GM12878 (cell line): ENCODE data around the gene TGFB1. TPM values are rescaled to one million over a fixed set of nuclear protein-coding genes. Genes with fewer than 3 reads are reported as not detected.

Experiments
- CREM ChIP-seq: IDR thresholded peaks from 2 replicates; pipeline ENCODE4 v1.6.1; 2014; ENCODE audit warnings: antibody characterized with exemption, low read depth
- EP300 ChIP-seq, 2 experiments: fragments of 150-350 bp in 1 of 2; IDR thresholded peaks; 2 replicates each; pipeline ENCODE4 v1.6.1; 2011 to 2012; ENCODE audit warnings: low read depth in 2 of 2, low read length in 2 of 2, borderline replicate concordance in 1 of 2, improper control_type of control experiment in 1 of 2, inconsistent platforms in 1 of 2; ENCODE audit not compliant: control insufficient read depth in 1 of 2
- HDGF ChIP-seq: fragments of 450-650 bp; IDR thresholded peaks from 2 replicates; pipeline ENCODE4 v1.6.1; 2016; ENCODE audit warnings: antibody characterized with exemption
- JUNB ChIP-seq: IDR thresholded peaks from 2 replicates; pipeline ENCODE4 v1.6.1; 2016; ENCODE audit warnings: antibody characterized with exemption, mild to moderate bottlenecking
- PML ChIP-seq: IDR thresholded peaks from 2 replicates; pipeline ENCODE4 v1.6.1; 2012; ENCODE audit warnings: low read length, inconsistent platforms
- SRF ChIP-seq, 2 experiments: IDR thresholded peaks; 2 replicates each; pipeline ENCODE4 v1.6.1; 2011; ENCODE audit warnings: low read depth in 2 of 2, low read length in 2 of 2, mild to moderate bottlenecking in 1 of 2, moderate library complexity in 1 of 2
- TARDBP ChIP-seq: IDR thresholded peaks from 2 replicates; pipeline ENCODE4 v1.6.1; 2016; ENCODE audit warnings: borderline replicate concordance
- TCF12 ChIP-seq: IDR thresholded peaks from 2 replicates; pipeline ENCODE4 v1.6.1; 2011; ENCODE audit warnings: low read depth, mild to moderate bottlenecking, low read length
- TCF3 ChIP-seq: IDR thresholded peaks from 2 replicates; pipeline ENCODE4 v1.6.1; 2012; ENCODE audit warnings: low read depth, mild to moderate bottlenecking, low read length, borderline replicate concordance; ENCODE audit not compliant: insufficient read depth
- polyA plus RNA-seq, 11 experiments: library from polyadenylated mRNA; depleted of rRNA in 4 of 11; unstranded in 6 of 11; stranded (reverse) in 5 of 11; fragments of >200 nt; fragmentation: Nextera tagmentation in 4 of 11; fragmentation: Illumina TruSeq in 1 of 11; extraction: Ambion mirVana in 4 of 11; extraction: Trizol in 1 of 11; gene quantifications; 1 replicate in 1 of 11; 2 replicates in 10 of 11; pipeline versions ENCODE4 v1.2.1 to v1.2.3, GENCODE V29; 2011 to 2016; ENCODE audit warnings: inconsistent platforms in 2 of 11, missing spikeins in 2 of 11, low read depth in 1 of 11
- total RNA-seq, 4 experiments: library from RNA; depleted of rRNA in 3 of 4; stranded (reverse); fragments of >200 nt in 3 of 4; fragmentation: Illumina TruSeq in 1 of 4; extraction: Trizol in 1 of 4; gene quantifications; 2 replicates each; pipeline versions ENCODE4 v1.2.1 to v1.2.3, GENCODE V29; 2013 to 2021
- TF ChIP-seq, protein P1 (sequence below), 3 experiments: IDR thresholded peaks in 2 of 3; conservative IDR thresholded peaks in 1 of 3; 2 replicates each; pipeline ENCODE4 v1.5.1; 2011; ENCODE audit warnings: low read depth in 3 of 3, low read length in 3 of 3, mild to moderate bottlenecking in 3 of 3, control low read depth in 2 of 3, moderate library complexity in 2 of 3, inconsistent platforms in 1 of 3, mixed read lengths in 1 of 3; ENCODE audit not compliant: control insufficient read depth in 2 of 3, insufficient read depth in 1 of 3; ENCODE audit errors: extremely low read depth in 1 of 3
- TF ChIP-seq, protein P2 (sequence below): fragments of 450-650 bp; IDR thresholded peaks from 2 replicates; pipeline ENCODE4 v1.6.1; 2016; ENCODE audit warnings: mild to moderate bottlenecking, moderate library complexity, borderline replicate concordance
- TF ChIP-seq, protein P3 (sequence below): fragments of 450-650 bp; IDR thresholded peaks from 2 replicates; pipeline ENCODE4 v1.6.1; 2017; ENCODE audit warnings: mild to moderate bottlenecking, moderate library complexity
- TF ChIP-seq, protein P4 (sequence below): fragments of 150-350 bp; IDR thresholded peaks from 2 replicates; pipeline ENCODE4 v1.6.1; 2016; ENCODE audit warnings: low read depth, low read length

TGFB1 gene
- total and polyA plus RNA-seq, 10 of the 15 experiments (the other 5 are each of a cell fraction or from before 2014, with no cell fraction given): 0.23 to 120 (median 10.9) TPM

DNA sequence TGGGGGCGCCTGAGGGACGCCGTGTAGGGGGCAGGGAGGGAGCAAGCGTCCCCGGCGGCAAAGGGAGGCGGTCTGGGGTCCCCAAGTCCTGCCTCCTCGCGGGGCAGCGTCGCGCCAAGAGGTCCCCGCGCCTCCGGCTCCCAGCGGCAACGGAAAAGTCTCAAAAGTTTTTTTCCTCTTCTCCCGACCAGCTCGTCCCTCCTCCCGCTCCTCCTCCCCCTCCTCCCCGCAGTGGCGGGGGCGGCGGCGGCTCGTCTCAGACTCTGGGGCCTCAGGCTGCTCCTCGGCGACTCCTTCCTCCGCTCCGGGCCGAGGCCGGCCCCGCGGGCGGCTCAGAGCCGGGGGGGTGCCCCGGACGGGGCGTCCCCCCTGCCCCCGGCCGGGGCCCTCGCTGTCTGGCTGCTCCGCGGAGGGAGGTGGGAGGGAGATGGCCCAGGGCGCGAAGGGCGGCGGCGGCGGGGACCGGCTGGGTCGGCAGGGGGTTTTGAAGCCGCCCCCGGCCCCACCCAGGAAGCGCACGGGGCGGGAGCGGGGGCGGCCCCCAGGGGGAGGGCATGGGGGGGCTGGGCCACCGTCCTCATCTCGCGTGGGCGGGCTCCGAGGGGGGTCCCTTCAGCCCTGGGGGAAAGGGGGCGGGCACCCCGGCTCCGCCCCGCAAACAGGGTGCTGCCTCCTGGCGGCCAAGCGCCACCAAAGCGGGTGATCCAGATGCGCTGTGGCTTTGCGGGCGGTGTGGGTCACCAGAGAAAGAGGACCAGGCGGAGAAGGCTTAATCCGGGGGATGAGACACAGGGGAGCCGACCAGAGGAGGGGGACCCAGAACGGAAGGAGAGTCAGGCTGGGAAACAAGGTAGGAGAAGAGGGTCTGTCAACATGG is at the start of gene TGFB1 (continued):
- TF ChIP-seq, protein P1, sequence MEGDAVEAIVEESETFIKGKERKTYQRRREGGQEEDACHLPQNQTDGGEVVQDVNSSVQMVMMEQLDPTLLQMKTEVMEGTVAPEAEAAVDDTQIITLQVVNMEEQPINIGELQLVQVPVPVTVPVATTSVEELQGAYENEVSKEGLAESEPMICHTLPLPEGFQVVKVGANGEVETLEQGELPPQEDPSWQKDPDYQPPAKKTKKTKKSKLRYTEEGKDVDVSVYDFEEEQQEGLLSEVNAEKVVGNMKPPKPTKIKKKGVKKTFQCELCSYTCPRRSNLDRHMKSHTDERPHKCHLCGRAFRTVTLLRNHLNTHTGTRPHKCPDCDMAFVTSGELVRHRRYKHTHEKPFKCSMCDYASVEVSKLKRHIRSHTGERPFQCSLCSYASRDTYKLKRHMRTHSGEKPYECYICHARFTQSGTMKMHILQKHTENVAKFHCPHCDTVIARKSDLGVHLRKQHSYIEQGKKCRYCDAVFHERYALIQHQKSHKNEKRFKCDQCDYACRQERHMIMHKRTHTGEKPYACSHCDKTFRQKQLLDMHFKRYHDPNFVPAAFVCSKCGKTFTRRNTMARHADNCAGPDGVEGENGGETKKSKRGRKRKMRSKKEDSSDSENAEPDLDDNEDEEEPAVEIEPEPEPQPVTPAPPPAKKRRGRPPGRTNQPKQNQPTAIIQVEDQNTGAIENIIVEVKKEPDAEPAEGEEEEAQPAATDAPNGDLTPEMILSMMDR (IDR thresholded peaks at IDR 0.05 in 2 of 3, conservative IDR thresholded peaks at IDR 0.05 in 1 of 3; ENCODE audit: control insufficient read depth in 2 of 3, extremely low read depth in 1 of 3, insufficient read depth in 1 of 3, low read depth in 3 of 3, low read length in 3 of 3): peak; percentile 88 to 94 (median 93)
- no peak for TF ChIP-seq TARDBP
- peak; percentile 62; the same call in 1 of the 2 replicates for TF ChIP-seq TCF3
- TF ChIP-seq TCF12: 0 out of 2 replicates have a peak, but pooled peaks have one; percentile 46
- TF ChIP-seq, protein P2, sequence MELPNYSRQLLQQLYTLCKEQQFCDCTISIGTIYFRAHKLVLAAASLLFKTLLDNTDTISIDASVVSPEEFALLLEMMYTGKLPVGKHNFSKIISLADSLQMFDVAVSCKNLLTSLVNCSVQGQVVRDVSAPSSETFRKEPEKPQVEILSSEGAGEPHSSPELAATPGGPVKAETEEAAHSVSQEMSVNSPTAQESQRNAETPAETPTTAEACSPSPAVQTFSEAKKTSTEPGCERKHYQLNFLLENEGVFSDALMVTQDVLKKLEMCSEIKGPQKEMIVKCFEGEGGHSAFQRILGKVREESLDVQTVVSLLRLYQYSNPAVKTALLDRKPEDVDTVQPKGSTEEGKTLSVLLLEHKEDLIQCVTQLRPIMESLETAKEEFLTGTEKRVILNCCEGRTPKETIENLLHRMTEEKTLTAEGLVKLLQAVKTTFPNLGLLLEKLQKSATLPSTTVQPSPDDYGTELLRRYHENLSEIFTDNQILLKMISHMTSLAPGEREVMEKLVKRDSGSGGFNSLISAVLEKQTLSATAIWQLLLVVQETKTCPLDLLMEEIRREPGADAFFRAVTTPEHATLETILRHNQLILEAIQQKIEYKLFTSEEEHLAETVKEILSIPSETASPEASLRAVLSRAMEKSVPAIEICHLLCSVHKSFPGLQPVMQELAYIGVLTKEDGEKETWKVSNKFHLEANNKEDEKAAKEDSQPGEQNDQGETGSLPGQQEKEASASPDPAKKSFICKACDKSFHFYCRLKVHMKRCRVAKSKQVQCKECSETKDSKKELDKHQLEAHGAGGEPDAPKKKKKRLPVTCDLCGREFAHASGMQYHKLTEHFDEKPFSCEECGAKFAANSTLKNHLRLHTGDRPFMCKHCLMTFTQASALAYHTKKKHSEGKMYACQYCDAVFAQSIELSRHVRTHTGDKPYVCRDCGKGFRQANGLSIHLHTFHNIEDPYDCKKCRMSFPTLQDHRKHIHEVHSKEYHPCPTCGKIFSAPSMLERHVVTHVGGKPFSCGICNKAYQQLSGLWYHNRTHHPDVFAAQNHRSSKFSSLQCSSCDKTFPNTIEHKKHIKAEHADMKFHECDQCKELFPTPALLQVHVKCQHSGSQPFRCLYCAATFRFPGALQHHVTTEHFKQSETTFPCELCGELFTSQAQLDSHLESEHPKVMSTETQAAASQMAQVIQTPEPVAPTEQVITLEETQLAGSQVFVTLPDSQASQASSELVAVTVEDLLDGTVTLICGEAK: 0 out of 2 replicates have a peak, but pooled peaks have one; percentile 23
- 0 out of 4 replicates have a peak, but pooled peaks of 1 of the 2 experiments have one; percentile 6 for TF ChIP-seq SRF (IDR thresholded peaks at IDR 0.05; ENCODE audit: low read depth in 2 of 2, low read length in 2 of 2)
- peak in 1 of 2 experiments; percentile 27; a peak in 1 of 4 replicates for TF ChIP-seq EP300 (IDR thresholded peaks at IDR 0.05; ENCODE audit: borderline replicate concordance in 1 of 2, control insufficient read depth in 1 of 2, low read depth in 2 of 2, low read length in 2 of 2)
- TF ChIP-seq, protein P3, sequence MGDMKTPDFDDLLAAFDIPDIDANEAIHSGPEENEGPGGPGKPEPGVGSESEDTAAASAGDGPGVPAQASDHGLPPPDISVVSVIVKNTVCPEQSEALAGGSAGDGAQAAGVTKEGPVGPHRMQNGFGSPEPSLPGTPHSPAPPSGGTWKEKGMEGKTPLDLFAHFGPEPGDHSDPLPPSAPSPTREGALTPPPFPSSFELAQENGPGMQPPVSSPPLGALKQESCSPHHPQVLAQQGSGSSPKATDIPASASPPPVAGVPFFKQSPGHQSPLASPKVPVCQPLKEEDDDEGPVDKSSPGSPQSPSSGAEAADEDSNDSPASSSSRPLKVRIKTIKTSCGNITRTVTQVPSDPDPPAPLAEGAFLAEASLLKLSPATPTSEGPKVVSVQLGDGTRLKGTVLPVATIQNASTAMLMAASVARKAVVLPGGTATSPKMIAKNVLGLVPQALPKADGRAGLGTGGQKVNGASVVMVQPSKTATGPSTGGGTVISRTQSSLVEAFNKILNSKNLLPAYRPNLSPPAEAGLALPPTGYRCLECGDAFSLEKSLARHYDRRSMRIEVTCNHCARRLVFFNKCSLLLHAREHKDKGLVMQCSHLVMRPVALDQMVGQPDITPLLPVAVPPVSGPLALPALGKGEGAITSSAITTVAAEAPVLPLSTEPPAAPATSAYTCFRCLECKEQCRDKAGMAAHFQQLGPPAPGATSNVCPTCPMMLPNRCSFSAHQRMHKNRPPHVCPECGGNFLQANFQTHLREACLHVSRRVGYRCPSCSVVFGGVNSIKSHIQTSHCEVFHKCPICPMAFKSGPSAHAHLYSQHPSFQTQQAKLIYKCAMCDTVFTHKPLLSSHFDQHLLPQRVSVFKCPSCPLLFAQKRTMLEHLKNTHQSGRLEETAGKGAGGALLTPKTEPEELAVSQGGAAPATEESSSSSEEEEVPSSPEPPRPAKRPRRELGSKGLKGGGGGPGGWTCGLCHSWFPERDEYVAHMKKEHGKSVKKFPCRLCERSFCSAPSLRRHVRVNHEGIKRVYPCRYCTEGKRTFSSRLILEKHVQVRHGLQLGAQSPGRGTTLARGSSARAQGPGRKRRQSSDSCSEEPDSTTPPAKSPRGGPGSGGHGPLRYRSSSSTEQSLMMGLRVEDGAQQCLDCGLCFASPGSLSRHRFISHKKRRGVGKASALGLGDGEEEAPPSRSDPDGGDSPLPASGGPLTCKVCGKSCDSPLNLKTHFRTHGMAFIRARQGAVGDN: peak; percentile 85
- TF ChIP-seq PML: peak; percentile 75; the same call in 1 of the 2 replicates
- peak; percentile 96 for TF ChIP-seq HDGF
- TF ChIP-seq JUNB: no peak
- TF ChIP-seq, protein P4, sequence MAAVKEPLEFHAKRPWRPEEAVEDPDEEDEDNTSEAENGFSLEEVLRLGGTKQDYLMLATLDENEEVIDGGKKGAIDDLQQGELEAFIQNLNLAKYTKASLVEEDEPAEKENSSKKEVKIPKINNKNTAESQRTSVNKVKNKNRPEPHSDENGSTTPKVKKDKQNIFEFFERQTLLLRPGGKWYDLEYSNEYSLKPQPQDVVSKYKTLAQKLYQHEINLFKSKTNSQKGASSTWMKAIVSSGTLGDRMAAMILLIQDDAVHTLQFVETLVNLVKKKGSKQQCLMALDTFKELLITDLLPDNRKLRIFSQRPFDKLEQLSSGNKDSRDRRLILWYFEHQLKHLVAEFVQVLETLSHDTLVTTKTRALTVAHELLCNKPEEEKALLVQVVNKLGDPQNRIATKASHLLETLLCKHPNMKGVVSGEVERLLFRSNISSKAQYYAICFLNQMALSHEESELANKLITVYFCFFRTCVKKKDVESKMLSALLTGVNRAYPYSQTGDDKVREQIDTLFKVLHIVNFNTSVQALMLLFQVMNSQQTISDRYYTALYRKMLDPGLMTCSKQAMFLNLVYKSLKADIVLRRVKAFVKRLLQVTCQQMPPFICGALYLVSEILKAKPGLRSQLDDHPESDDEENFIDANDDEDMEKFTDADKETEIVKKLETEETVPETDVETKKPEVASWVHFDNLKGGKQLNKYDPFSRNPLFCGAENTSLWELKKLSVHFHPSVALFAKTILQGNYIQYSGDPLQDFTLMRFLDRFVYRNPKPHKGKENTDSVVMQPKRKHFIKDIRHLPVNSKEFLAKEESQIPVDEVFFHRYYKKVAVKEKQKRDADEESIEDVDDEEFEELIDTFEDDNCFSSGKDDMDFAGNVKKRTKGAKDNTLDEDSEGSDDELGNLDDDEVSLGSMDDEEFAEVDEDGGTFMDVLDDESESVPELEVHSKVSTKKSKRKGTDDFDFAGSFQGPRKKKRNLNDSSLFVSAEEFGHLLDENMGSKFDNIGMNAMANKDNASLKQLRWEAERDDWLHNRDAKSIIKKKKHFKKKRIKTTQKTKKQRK: no peak
- peak; percentile 9; the same call in 1 of the 2 replicates for TF ChIP-seq CREM
